ENCODE results near the gene PLPPR1. TPM values are rescaled to one million over a fixed set of nuclear protein-coding genes. Genes with fewer than 3 reads are reported as not detected.

PLPPR1 gene
- total and polyA plus RNA-seq, 9 donors: 0.07 to 1.1 (median 0.14) TPM; not detected in 5

DNA sequence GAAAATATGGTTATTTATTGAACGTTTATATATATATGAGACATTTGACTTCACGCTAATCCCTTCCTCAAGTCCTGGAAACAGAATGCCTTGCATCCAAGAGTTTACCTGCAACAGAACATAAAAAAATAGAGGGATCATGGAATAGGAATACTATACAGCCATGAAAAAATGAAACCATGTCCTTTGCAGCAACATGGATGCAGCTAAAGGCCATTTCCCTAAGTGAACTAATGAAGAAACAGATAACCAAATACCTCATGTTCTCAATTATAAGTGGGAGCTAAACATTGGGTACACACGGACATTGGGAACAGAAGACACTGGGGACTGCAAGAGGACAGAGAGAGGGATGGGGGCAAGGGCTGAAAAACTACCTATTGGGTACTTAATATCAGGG lies 343.3 kb downstream of the PLPPR1 start:
- WGBS, 3 donors: 94 to 96% (median 95%) methylated on average over 3 of the region's 3 CpGs
- DNase-seq: no peak

GRCh38 chr9:101372327-101373118 lies 344.0 kb downstream of the PLPPR1 start:
- Histone ChIP-seq H3K27ac (no peak overlapping the region), H3K27me3 (no peaks in the 10 kb centered on the region), H3K9me3 (no peaks in the 10 kb centered on the region), H3K36me3 (no peaks in the 10 kb centered on the region), H3K4me3 (no peak overlapping the region), H3K4me1 (ENCODE audit: insufficient read depth) (no peaks in the 10 kb centered on the region)
- intact Hi-C loops (cut with DNase I): no loop called here
- 30 to 48% (median 46%) methylated on average over 2 of the region's 2 CpGs for WGBS, 3 donors
- TF ChIP-seq, protein P1, sequence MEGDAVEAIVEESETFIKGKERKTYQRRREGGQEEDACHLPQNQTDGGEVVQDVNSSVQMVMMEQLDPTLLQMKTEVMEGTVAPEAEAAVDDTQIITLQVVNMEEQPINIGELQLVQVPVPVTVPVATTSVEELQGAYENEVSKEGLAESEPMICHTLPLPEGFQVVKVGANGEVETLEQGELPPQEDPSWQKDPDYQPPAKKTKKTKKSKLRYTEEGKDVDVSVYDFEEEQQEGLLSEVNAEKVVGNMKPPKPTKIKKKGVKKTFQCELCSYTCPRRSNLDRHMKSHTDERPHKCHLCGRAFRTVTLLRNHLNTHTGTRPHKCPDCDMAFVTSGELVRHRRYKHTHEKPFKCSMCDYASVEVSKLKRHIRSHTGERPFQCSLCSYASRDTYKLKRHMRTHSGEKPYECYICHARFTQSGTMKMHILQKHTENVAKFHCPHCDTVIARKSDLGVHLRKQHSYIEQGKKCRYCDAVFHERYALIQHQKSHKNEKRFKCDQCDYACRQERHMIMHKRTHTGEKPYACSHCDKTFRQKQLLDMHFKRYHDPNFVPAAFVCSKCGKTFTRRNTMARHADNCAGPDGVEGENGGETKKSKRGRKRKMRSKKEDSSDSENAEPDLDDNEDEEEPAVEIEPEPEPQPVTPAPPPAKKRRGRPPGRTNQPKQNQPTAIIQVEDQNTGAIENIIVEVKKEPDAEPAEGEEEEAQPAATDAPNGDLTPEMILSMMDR (IDR thresholded peaks at IDR 0.05): no peak
- no peak for TF ChIP-seq EP300 (IDR thresholded peaks at IDR 0.05)
- no peak for DNase-seq

More for the DNA sequence above, 343.3 kb downstream of the PLPPR1 start:
- TF ChIP-seq EP300 (IDR thresholded peaks at IDR 0.05): no peak
- TF ChIP-seq, protein P1 (IDR thresholded peaks at IDR 0.05): no peak
- TF ChIP-seq POLR2A (IDR thresholded peaks at IDR 0.05): no peak
- H3K9me3 ChIP-seq: no peaks in the 10 kb centered on the region
- no peaks in the 10 kb centered on the region for H3K27me3 ChIP-seq
- H3K27ac ChIP-seq: no peak overlapping the region
- intact Hi-C loops (cut with DNase I): no loop called here
- H3K4me3 ChIP-seq: no peak overlapping the region
- H3K36me3 ChIP-seq: no peaks in the 10 kb centered on the region
- no peaks in the 10 kb centered on the region for H3K4me1 ChIP-seq (ENCODE audit: insufficient read depth)

Small RNAs within 50 kb of the gene (small RNA-seq; reads per million reads assigned to genes)
- gene RF00322: not detected
